GM12864 (cell line): Measurements from ENCODE around the gene STAB2.
A peak's percentile ranks its signal among the peaks of the same experiment; 100 is the strongest.

Experiments used
- DNase-seq: peaks from one replicate; pipeline ENCODE4 v3.0.0-alpha.2; 2011; ENCODE audit warnings: low read depth
- H3K4me3 ChIP-seq: 2 replicates; pipeline ENCODE4 v1.5.1; 2011; ENCODE audit warnings: mild to moderate bottlenecking, low read depth, low read length, control low read depth
- CTCF ChIP-seq: IDR thresholded peaks from 2 replicates; pipeline ENCODE4 v1.5.1; 2011; ENCODE audit warnings: low read depth, mild to moderate bottlenecking, moderate library complexity, low read length, control low read depth, inconsistent platforms; ENCODE audit errors: missing control alignments

Gene STAB2

GRCh38 chr12:103547929-103548328, 39.1 kb upstream of the STAB2 start:
- no peak for TF ChIP-seq CTCF
- DNase-seq = no peak

GRCh38 chr12:103548622-103549601, 38.2 kb upstream of the STAB2 start:
- H3K4me3 ChIP-seq = no peak overlapping the region
- peak; percentile 48 for DNase-seq
- TF ChIP-seq CTCF = peak; percentile 78

More at GRCh38 chr12:103547929-103548328, 39.1 kb upstream of the STAB2 start:
- H3K4me3 ChIP-seq = no peak overlapping the region

GRCh38 chr12:103556890-103557627, 30.0 kb upstream of the STAB2 start:
- no peak for TF ChIP-seq CTCF
- DNase-seq = no peak
- no peak overlapping the region for H3K4me3 ChIP-seq

- no peak for DNase-seq
- H3K4me3 ChIP-seq = no peak overlapping the region
- no peak for TF ChIP-seq CTCF
Measured at GRCh38 chr12:103557628-103558010, 29.5 kb upstream of the STAB2 start.

GRCh38 chr12:103558879-103559278, 28.2 kb upstream of the STAB2 start:
- no peak for TF ChIP-seq CTCF
- no peak for DNase-seq
- no peak overlapping the region for H3K4me3 ChIP-seq

- no peak for DNase-seq
- no peak overlapping the region for H3K4me3 ChIP-seq
- TF ChIP-seq CTCF = no peak
Measured at GRCh38 chr12:103560604-103561101, 26.4 kb upstream of the STAB2 start.
